Hepatocyte (in vitro differentiated cells): Measurements from ENCODE around the gene VAV3. TPM values are rescaled to one million over a fixed set of nuclear protein-coding genes. Genes with fewer than 3 reads are reported as not detected.

Experiments used
- DNase-seq: peaks from one replicate; pipeline ENCODE4 v3.0.0-alpha.2; 2016; ENCODE audit warnings: low spot score
- H2AFZ ChIP-seq: fragments of 200-600 bp; sonication (generic); 2 replicates; pipeline ENCODE4 v1.6.0; 2016; ENCODE audit warnings: antibody characterized with exemption, mild to moderate bottlenecking
- H3K27ac ChIP-seq: fragments of 200-600 bp; sonication (generic); 2 replicates; pipeline ENCODE4 v1.5.1; 2016; ENCODE audit warnings: mild to moderate bottlenecking
- H3K27me3 ChIP-seq: fragments of 200-600 bp; sonication (generic); 2 replicates; pipeline ENCODE4 v1.6.1; 2016
- H3K36me3 ChIP-seq: fragments of 200-600 bp; sonication (generic); replicated peaks from 2 replicates; pipeline ENCODE4 v1.5.1; 2016; ENCODE audit warnings: low read depth; ENCODE audit not compliant: insufficient read depth
- H3K4me1 ChIP-seq: fragments of 200-600 bp; sonication (generic); 2 replicates; pipeline ENCODE4 v1.5.1; 2016; ENCODE audit warnings: mild to moderate bottlenecking, moderate library complexity; ENCODE audit not compliant: insufficient read depth
- H3K4me2 ChIP-seq: fragments of 200-600 bp; sonication (generic); 2 replicates; pipeline ENCODE4 v1.6.0; 2016
- H3K4me3 ChIP-seq: fragments of 200-600 bp; sonication (generic); 2 replicates; pipeline ENCODE4 v1.5.1; 2016; ENCODE audit warnings: mild to moderate bottlenecking
- H3K79me2 ChIP-seq: fragments of 200-600 bp; sonication (generic); 2 replicates; pipeline ENCODE4 v1.6.0; 2017; ENCODE audit warnings: mild to moderate bottlenecking
- H3K9me2 ChIP-seq: fragments of 200-600 bp; sonication (generic); replicated peaks from 2 replicates; pipeline ENCODE4 v1.6.0; 2017; ENCODE audit warnings: mild to moderate bottlenecking; ENCODE audit not compliant: insufficient read depth
- H3K9me3 ChIP-seq: fragments of 200-600 bp; sonication (generic); 2 replicates; pipeline ENCODE4 v1.5.1; 2016; ENCODE audit warnings: low read depth, mild to moderate bottlenecking
- H4K20me1 ChIP-seq: fragments of 200-600 bp; sonication (generic); 2 replicates; pipeline ENCODE4 v1.6.0; 2016; ENCODE audit warnings: mild to moderate bottlenecking; ENCODE audit not compliant: insufficient read depth, poor library complexity, severe bottlenecking
- CTCF ChIP-seq: fragments of 200-600 bp; sonication (generic); IDR thresholded peaks from 2 replicates; pipeline ENCODE4 v1.5.1; 2016; ENCODE audit warnings: antibody characterized with exemption, mild to moderate bottlenecking; ENCODE audit not compliant: poor library complexity
- EZH2 ChIP-seq: fragments of 200-600 bp; sonication (generic); IDR thresholded peaks from 2 replicates; pipeline ENCODE4 v1.6.1; 2016; ENCODE audit warnings: antibody characterized with exemption, mild to moderate bottlenecking, borderline replicate concordance
- EZH2phosphoT487 ChIP-seq: fragments of 200-600 bp; sonication (generic); IDR thresholded peaks from one replicate; pipeline ENCODE4 v1.6.1; 2018; ENCODE audit warnings: antibody characterized with exemption, mild to moderate bottlenecking, low read depth, moderate library complexity; ENCODE audit not compliant: unreplicated experiment, severe bottlenecking
- WGBS: methylation state at CpG from one replicate; pipeline ENCODE4 v1.1.6; 2016; ENCODE audit warnings: low lambda C conversion rate; ENCODE audit errors: missing lambda C conversion rate; 5-methylcytosine and 5-hydroxymethylcytosine counted together
- polyA plus RNA-seq: library from polyadenylated mRNA; unstranded; fragments of >200 nt; fragmentation: Nextera tagmentation; extraction: Ambion mirVana; gene quantifications from 2 replicates; pipeline ENCODE4 v1.2.1, GENCODE V29; 2016
- total RNA-seq: library from RNA; depleted of rRNA; stranded (reverse); fragments of >200 nt; gene quantifications from 2 replicates; pipeline ENCODE4 v1.2.3, GENCODE V29; 2014

VAV3 gene
- total and polyA plus RNA-seq, 2 experiments from 2014 or later, result 12.3 to 40.5 TPM

GRCh38 chr1:107788206-107789202 lies 176.5 kb downstream of the VAV3 start:
- 81% methylated on average over 4 of the region's 4 CpGs for WGBS
- no peaks in the 10 kb centered on the region for H3K4me1 ChIP-seq
- no peaks in the 10 kb centered on the region for H3K36me3 ChIP-seq
- no peak for DNase-seq
- no peaks in the 10 kb centered on the region for H3K9me2 ChIP-seq
- no peaks in the 10 kb centered on the region for H4K20me1 ChIP-seq
- no peaks in the 10 kb centered on the region for H3K27me3 ChIP-seq
- H2AFZ ChIP-seq, result no peak overlapping the region
- H3K79me2 ChIP-seq, result no peaks in the 10 kb centered on the region
- H3K4me3 ChIP-seq, result no peak overlapping the region
- H3K4me2 ChIP-seq, result no peak overlapping the region
- no peaks in the 10 kb centered on the region for H3K9me3 ChIP-seq
- H3K27ac ChIP-seq, result no peak overlapping the region
- no peak for TF ChIP-seq CTCF
- TF ChIP-seq EZH2, result no peak
- no peak for TF ChIP-seq EZH2phosphoT487

GRCh38 chr1:107787299-107787698 lies 177.7 kb downstream of the VAV3 start:
- 58% methylated on average over 2 of the region's 2 CpGs for WGBS
- Histone ChIP-seq H3K9me2 (no peaks in the 10 kb centered on the region), H3K27me3 (no peaks in the 10 kb centered on the region), H3K4me3 (no peak overlapping the region), H3K4me2 (no peak overlapping the region), H2AFZ (no peak overlapping the region), H3K27ac (no peak overlapping the region), H3K36me3 (no peaks in the 10 kb centered on the region), H3K4me1 (no peaks in the 10 kb centered on the region), H4K20me1 (no peaks in the 10 kb centered on the region), H3K79me2 (no peaks in the 10 kb centered on the region), H3K9me3 (no peaks in the 10 kb centered on the region)
- no peak for DNase-seq
- TF ChIP-seq EZH2phosphoT487 (no peak), EZH2 (no peak), CTCF (no peak)

GRCh38 chr1:107786203-107786845 lies 178.7 kb downstream of the VAV3 start:
- Histone ChIP-seq H2AFZ (no peak overlapping the region), H3K4me2 (no peak overlapping the region), H3K4me3 (no peak overlapping the region), H3K27ac (no peak overlapping the region), H3K79me2 (no peaks in the 10 kb centered on the region), H3K4me1 (no peaks in the 10 kb centered on the region), H3K36me3 (no peaks in the 10 kb centered on the region), H4K20me1 (no peaks in the 10 kb centered on the region), H3K9me3 (no peaks in the 10 kb centered on the region), H3K27me3 (no peaks in the 10 kb centered on the region), H3K9me2 (no peaks in the 10 kb centered on the region)
- TF ChIP-seq CTCF, result no peak
- no peak for TF ChIP-seq EZH2
- no peak for TF ChIP-seq EZH2phosphoT487
- DNase-seq, result no peak
- 82% methylated on average over 5 of the region's 5 CpGs for WGBS
